HG03439 (cell line): ENCODE data around the gene HECTD3.
"Not testable (repeated sequence)": the region's sequence is repeated elsewhere in the genome, so short reads cannot be mapped to it uniquely, and the experiment has no call there.

Source experiments
- ATAC-seq: cut with Tn5 transposase; IDR thresholded peaks from one replicate; pipeline ENCODE4 v1.9.1; 2021; ENCODE audit warnings: mild to moderate bottlenecking, moderate library complexity; ENCODE audit not compliant: unreplicated experiment

The HECTD3 gene

GRCh38 chr1:44994309-44994898 lies 16.7 kb downstream of the HECTD3 start:
- no peak for ATAC-seq

DNA sequence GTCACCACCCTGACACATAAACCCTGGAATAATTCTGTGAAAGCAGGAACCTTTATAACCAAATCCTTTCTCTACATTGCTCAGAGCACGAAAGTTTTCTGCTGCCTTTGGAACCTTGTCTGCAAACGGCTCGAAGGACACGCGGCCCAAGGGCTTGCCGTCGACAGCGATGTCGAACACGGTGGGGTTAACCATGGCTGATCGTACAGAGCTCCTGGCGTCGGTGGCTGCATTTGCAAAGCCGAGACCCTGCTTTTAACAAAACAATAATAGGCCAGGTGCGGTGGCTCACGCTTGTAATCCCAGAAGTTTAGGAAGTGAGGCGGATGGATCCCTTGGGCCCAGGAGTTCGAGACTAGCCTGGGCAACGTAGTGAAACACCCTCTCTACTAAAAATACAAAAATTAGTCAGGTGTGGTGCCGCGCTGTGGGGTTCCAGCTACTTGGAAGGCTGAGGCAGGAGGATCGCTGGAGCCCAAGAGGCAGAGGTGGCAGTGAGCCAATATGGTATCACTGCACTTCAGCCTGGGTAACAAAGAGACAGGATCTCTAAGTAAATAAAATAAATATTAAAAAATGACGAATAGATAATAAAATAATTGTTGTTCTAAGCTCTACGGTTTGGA lies 22.5 kb downstream of the HECTD3 start:
- ATAC-seq = no peak

GRCh38 chr1:44985747-44986359 lies 25.3 kb downstream of the HECTD3 start:
- peak; percentile 14 for ATAC-seq

GRCh38 chr1:44977372-44977771 lies 33.8 kb downstream of the HECTD3 start:
- ATAC-seq = not testable (repeated sequence)

DNA sequence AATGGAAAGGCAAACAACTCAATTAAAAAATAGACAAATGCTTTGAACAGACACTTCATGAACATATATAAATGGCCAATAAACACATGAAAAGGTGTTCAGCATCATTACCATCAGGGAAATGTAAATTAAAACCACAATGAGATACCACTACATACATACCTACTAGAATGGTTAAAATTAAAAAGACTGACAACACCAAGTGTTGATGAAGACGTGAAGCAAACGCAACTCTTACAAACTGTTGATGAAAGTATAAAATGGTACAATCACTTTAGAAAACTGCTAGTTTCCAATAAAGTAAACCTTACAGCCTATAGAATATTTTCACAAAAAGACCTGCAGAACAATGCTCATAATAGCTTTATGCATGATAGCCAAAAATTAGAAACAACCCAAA lies 34.9 kb downstream of the HECTD3 start:
- ATAC-seq = no peak

- ATAC-seq = no peak
These were observed 37.5 kb downstream of the HECTD3 start for GRCh38 chr1:44973645-44974044.

GRCh38 chr1:44970317-44970716 lies 40.8 kb downstream of the HECTD3 start:
- ATAC-seq = no peak

GRCh38 chr1:44964396-44964795 lies 46.7 kb downstream of the HECTD3 start:
- no peak for ATAC-seq

DNA sequence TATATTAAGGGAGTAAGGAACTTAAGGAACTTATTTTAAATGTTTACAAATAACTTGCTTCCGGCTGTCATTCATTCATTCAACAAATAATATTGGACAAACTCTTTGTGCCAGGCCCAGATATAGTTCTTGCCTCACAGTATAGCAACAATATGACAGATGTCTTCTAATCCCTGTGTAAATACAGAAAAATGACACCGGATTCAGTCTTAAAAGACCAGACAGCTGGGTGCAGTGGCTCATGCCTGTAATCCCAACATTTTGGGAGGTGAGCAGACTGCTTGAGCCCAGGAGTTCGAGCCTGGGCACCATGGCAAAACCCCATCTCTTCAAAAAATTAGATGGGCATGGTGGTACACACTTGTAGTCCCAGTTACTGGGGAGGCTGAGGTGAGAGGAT lies 48.4 kb downstream of the HECTD3 start:
- ATAC-seq = no peak

DNA sequence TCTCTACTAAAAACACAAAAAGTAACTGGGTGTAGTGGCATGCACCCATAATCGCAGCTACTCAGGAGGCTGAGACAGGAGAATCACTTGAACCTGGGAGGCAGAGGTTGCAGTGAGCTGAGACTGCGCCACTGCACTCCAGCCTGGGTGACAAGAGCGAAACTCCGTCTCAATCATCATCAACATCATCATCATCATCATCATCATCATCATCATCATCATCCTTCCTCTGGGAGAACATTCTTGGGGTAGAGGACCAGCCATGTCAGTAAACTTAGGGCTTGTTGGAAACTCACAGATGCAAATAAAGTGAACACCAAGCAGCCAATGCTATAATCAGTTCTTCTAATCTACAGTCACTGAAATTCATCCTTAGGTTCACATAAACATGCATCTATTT lies 49.1 kb downstream of the HECTD3 start:
- not testable (repeated sequence) for ATAC-seq

- not testable (repeated sequence) for ATAC-seq
These were observed 53.6 kb downstream of the HECTD3 start for GRCh38 chr1:44957566-44957965.

DNA sequence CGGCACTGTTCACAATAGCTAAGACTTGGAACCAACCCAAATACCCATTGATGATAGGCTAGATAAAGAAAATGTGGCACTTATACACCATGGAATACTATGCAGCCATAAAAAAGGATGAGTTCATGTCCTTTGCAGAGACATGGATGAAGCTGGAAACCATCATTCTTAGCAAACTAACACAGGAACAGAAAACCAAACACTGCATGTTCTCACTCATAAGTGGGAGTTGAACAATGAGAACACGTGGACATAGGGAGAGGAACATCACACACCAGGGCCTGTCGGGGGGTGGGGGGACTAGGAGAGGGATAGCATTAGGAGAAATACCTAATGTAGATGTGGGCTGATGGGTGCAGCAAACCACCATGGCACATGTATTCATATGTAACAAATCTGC lies 55.0 kb downstream of the HECTD3 start:
- not testable (repeated sequence) for ATAC-seq
